Heart right ventricle (tissue), 16 donors: ENCODE measurements around the gene C5orf58. TPM values are rescaled to one million over a fixed set of nuclear protein-coding genes. Genes with fewer than 3 reads are reported as not detected.

Experiments used
- ATAC-seq, 8 donors: fragments of 200-7000 bp; cut with Tn5 transposase; one replicate each; pipeline ENCODE4 v1.9.1; 2020; ENCODE audit warnings: mild to moderate bottlenecking in 8 of 8, moderate library complexity in 8 of 8, moderate number of reproducible peaks in 1 of 8
- DNase-seq, 2 donors: peaks; one replicate each; pipeline ENCODE4 v3.0.0-alpha.2; 2020
- H3K27ac ChIP-seq, 10 donors: fragments of 200-600 bp; sonication (generic) in 2 of 10; one replicate each; pipeline versions ENCODE4 v1.5.0 to v1.8.0; 2020 to 2022; ENCODE audit warnings: mild to moderate bottlenecking in 3 of 10
- H3K27me3 ChIP-seq, 7 donors: fragments of 200-600 bp; one replicate each; pipeline ENCODE4 v1.8.0; 2021 to 2022; ENCODE audit warnings: mild to moderate bottlenecking in 2 of 7
- H3K36me3 ChIP-seq, 9 donors: fragments of 200-600 bp; sonication (generic) in 1 of 9; one replicate each; pipeline versions ENCODE4 v1.5.0 to v1.8.0; 2020 to 2022; ENCODE audit warnings: mild to moderate bottlenecking in 2 of 9
- H3K4me1 ChIP-seq, 9 donors: fragments of 200-600 bp; sonication (generic) in 1 of 9; one replicate each; pipeline versions ENCODE4 v1.5.0 to v1.8.0; 2020 to 2022; ENCODE audit warnings: mild to moderate bottlenecking in 4 of 9
- H3K4me3 ChIP-seq, 10 donors: fragments of 200-600 bp; sonication (generic) in 2 of 10; one replicate each; pipeline versions ENCODE4 v1.5.0 to v1.8.0; 2020 to 2022; ENCODE audit warnings: mild to moderate bottlenecking in 7 of 10, moderate library complexity in 2 of 10
- H3K9me3 ChIP-seq, 11 donors: fragments of 200-600 bp in 10 of 11; sonication (generic) in 2 of 11; one replicate each; pipeline versions ENCODE4 v1.5.0 to v1.8.0; 2013 to 2022; ENCODE audit warnings: mild to moderate bottlenecking in 2 of 11, control low read depth in 1 of 11, moderate library complexity in 1 of 11
- CTCF ChIP-seq, 9 donors: fragments of 200-600 bp; sonication (generic) in 2 of 9; IDR thresholded peaks; one replicate each; pipeline versions ENCODE4 v1.5.0 to v1.8.0; 2021 to 2022; ENCODE audit warnings: antibody characterized with exemption in 9 of 9, mild to moderate bottlenecking in 5 of 9, moderate library complexity in 1 of 9
- WGBS, 2 donors: extraction: QIAGEN DNeasy Blood & Tissue Kit; methylation state at CpG; one replicate each; pipeline ENCODE4 v1.1.7; 2013; ENCODE audit warnings: inconsistent platforms in 1 of 2; 5-methylcytosine and 5-hydroxymethylcytosine counted together
- intact Hi-C, 10 donors: fragments of 100-400 bp; cut with DNase I; formaldehyde crosslinking; loops; one replicate each; pipeline versions ENCODE4 v1.11.1 to v1.14.2; 2022
- polyA plus RNA-seq, 2 donors: library from polyadenylated mRNA; stranded (reverse); fragments of 200-250 nt; gene quantifications; one replicate each; pipeline ENCODE4 v1.2.3, GENCODE V29; 2013
- total RNA-seq, 10 donors: library from RNA; stranded (reverse); fragmentation: NEBNext Ultra II Directional in 3 of 10; extraction: Animal tissue kit (Norgen Biotek cat#: 25700) in 3 of 10; gene quantifications; one replicate each; pipeline versions ENCODE4 v1.2.1 to v1.2.4, GENCODE V29; 2021 to 2023
- donor health status: Arrhythmogenic right ventricular cardiomyopathy.
- donor health status: ischemic (EF 13 %, LVEDD 7.1; RV severe dilation, severe dysfunction).
- donor health status: healthy with polysubstance abuse.
- donor health status: DM: no; HTN: yes; CAD: no.
- donor health status: DM: no; HTN: no; CAD: no.
- donor health status: ischemic (EF 25% LVEDD 6.9; RV normal size, moderate dysfunction).
- donor health status: ischemic (EF 25% LVEDD 5.7; RV mildly dilated, moderate dysfunction).
- donor health status: healthy.
- donor health status: DM: yes; HTN: yes; CAD: no.
- donor health status: Ischemic cardiomyopathy.
- donor health status: ischemic (EF 35%, LVEDD 5.7; RV mildly dilated, moderate dysfunction).
- donor health status: nonischemic (EF 11% LVEDD 7.7; RV severe dilation, severe dysfunction).
- donor health status: DM: yes; HTN: yes; CAD: no.
- donor health status: PGD.
- donor health status: ischemic (EF 29% LVEDD 5.4; RV normal size, mild dysfunction).
- donor health status: nonischemic (EF 23%, LVEDD 6.1; RV moderate dilation, normal function).

C5orf58 gene
- total and polyA plus RNA-seq, 12 donors: 0.56 to 1.1 TPM; not detected in 10

GRCh38 chr5:170251462-170251861 lies 18.7 kb downstream of the C5orf58 start:
- peaks cover 0 to 20% (median 3%) of the 10 kb centered on the region in 9 donors for H3K4me1 ChIP-seq

GRCh38 chr5:170252109-170252508 lies 19.3 kb downstream of the C5orf58 start:
- no peak for ATAC-seq
- Histone ChIP-seq H3K9me3 (no peaks in the 10 kb centered on the region), H3K4me1 (peaks cover 0 to 16% (median 3%) of the 10 kb centered on the region in 9 donors), H3K4me3 (no peak overlapping the region), H3K36me3 (peaks cover 0 to 100% (median 0%) of the 10 kb centered on the region in 9 donors), H3K27me3 (peaks cover 0 to 10% (median 0%) of the 10 kb centered on the region in 7 donors), H3K27ac (no peak overlapping the region)
- intact Hi-C loops: no loop called here
- WGBS, 2 donors: 71 to 79% methylated on average over 3 of the region's 3 CpGs
- DNase-seq: no peak
- TF ChIP-seq CTCF (IDR thresholded peaks at IDR 0.05): no peak

More at GRCh38 chr5:170251462-170251861, 18.7 kb downstream of the C5orf58 start:
- H3K4me3 ChIP-seq: no peak overlapping the region
- intact Hi-C loops: no loop called here
- ATAC-seq (no peak), DNase-seq (no peak)
- WGBS, 2 donors: 70 to 89% methylated on average over 2 of the region's 2 CpGs
- H3K9me3 ChIP-seq: no peaks in the 10 kb centered on the region
- H3K27me3 ChIP-seq: peaks cover 0 to 10% (median 0%) of the 10 kb centered on the region in 7 donors
- peaks cover 0 to 100% (median 0%) of the 10 kb centered on the region in 9 donors for H3K36me3 ChIP-seq
- no peak overlapping the region for H3K27ac ChIP-seq
- TF ChIP-seq CTCF (IDR thresholded peaks at IDR 0.05): no peak

- Histone ChIP-seq H3K36me3 (peaks cover 0 to 100% (median 0%) of the 10 kb centered on the region in 9 donors), H3K4me1 (peaks cover 0 to 11% (median 0%) of the 10 kb centered on the region in 9 donors), H3K27me3 (peaks cover 0 to 10% (median 0%) of the 10 kb centered on the region in 7 donors), H3K9me3 (no peaks in the 10 kb centered on the region), H3K4me3 (no peak overlapping the region), H3K27ac (no peak overlapping the region)
- 59 to 66% methylated on average over 9 of the region's 9 CpGs for WGBS, 2 donors
- DNase-seq (no peak), ATAC-seq (no peak)
- no peak for TF ChIP-seq CTCF (IDR thresholded peaks at IDR 0.05)
- intact Hi-C loops: no loop called here
These were observed 20.1 kb downstream of the C5orf58 start for GRCh38 chr5:170252720-170253350.

- ATAC-seq (no peak), DNase-seq (no peak)
- intact Hi-C loops: no loop called here
- WGBS, 2 donors: 85 to 90% methylated on average over 8 of the region's 8 CpGs
- Histone ChIP-seq H3K9me3 (no peaks in the 10 kb centered on the region), H3K4me3 (no peak overlapping the region), H3K36me3 (peaks cover 0 to 100% (median 0%) of the 10 kb centered on the region in 9 donors), H3K27ac (no peak overlapping the region), H3K4me1 (peaks cover 0 to 11% (median 0%) of the 10 kb centered on the region in 9 donors), H3K27me3 (peaks cover 0 to 10% (median 0%) of the 10 kb centered on the region in 7 donors)
- no peak for TF ChIP-seq CTCF (IDR thresholded peaks at IDR 0.05)
These were observed 21.3 kb downstream of the C5orf58 start for GRCh38 chr5:170254056-170254455.
